Measurements from ENCODE around the gene OR51I1.

OR51I1 gene

GRCh38 chr11:5441414-5441813, at the start of gene OR51I1:
Gene OR51I1, minus strand, starts transcription at chr11:5441514. Its CDS starts 0 bp downstream, at chr11:5441514.
- intact Hi-C loops (cut with DNase I), result no loop called here

GRCh38 chr11:5489576-5490357, 48.5 kb upstream of the OR51I1 start:
- intact Hi-C loops (cut with DNase I), result loop anchor here (10.0 kb wide), 1 partner anchor 55 kb away; no protein-coding TSS in a partner anchor

More at GRCh38 chr11:5441414-5441813, at the start of gene OR51I1:
- no peak for DNase-seq

GRCh38 chr11:5488798-5489399, 47.6 kb upstream of the OR51I1 start:
- intact Hi-C loops (cut with DNase I), result no loop called here
- DNase-seq, result no peak

More at GRCh38 chr11:5489576-5490357, 48.5 kb upstream of the OR51I1 start:
- DNase-seq, result no peak

GRCh38 chr11:5488385-5488784, 47.1 kb upstream of the OR51I1 start, which contains the start of gene OR52D1:
Gene OR52D1, plus strand, starts transcription at chr11:5488685. Its CDS starts 22 bp downstream, at chr11:5488707.
- intact Hi-C loops (cut with DNase I), result no loop called here
- DNase-seq, result no peak

- DNase-seq, result no peak
- intact Hi-C loops (cut with DNase I), result no loop called here
Observed at GRCh38 chr11:5486421-5486820, 45.1 kb upstream of the OR51I1 start.

GRCh38 chr11:5486003-5486402, 44.7 kb upstream of the OR51I1 start:
- no peak for DNase-seq
- intact Hi-C loops (cut with DNase I), result no loop called here

- intact Hi-C loops (cut with DNase I), result no loop called here
- DNase-seq, result peak in 33 of 42 donors; percentile 3 to 72 (median 33)
Observed at GRCh38 chr11:5476186-5476819, 35.0 kb upstream of the OR51I1 start.

GRCh38 chr11:5473921-5474320, 32.6 kb upstream of the OR51I1 start:
- intact Hi-C loops (cut with DNase I), result no loop called here
- no peak for DNase-seq

- intact Hi-C loops (cut with DNase I), result no loop called here
- DNase-seq, result no peak
Observed at GRCh38 chr11:5467527-5467926, 26.2 kb upstream of the OR51I1 start.

- no peak for DNase-seq
- intact Hi-C loops (cut with DNase I), result no loop called here
Observed at GRCh38 chr11:5460983-5461621, 19.8 kb upstream of the OR51I1 start.

GRCh38 chr11:5449432-5449831, 8.1 kb upstream of the OR51I1 start:
- intact Hi-C loops (cut with DNase I), result no loop called here
- no peak for DNase-seq

- DNase-seq, result no peak
- intact Hi-C loops (cut with DNase I), result no loop called here
Observed at GRCh38 chr11:5449023-5449422, 7.7 kb upstream of the OR51I1 start, which contains the start of gene OR51I2. Gene OR51I2, plus strand, starts transcription at chr11:5449323. Its CDS starts 4,166 bp downstream, at chr11:5453489.

GRCh38 chr11:5443835-5444393, 2.6 kb upstream of the OR51I1 start:
- intact Hi-C loops (cut with DNase I), result no loop called here
- DNase-seq, result no peak

GRCh38 chr11:5423131-5423530, 18.2 kb downstream of the OR51I1 start:
- peak in 4 of 42 donors; percentile 12 to 64 (median 30) for DNase-seq
- intact Hi-C loops (cut with DNase I), result no loop called here

- intact Hi-C loops (cut with DNase I), result no loop called here
Observed at GRCh38 chr11:5421811-5422210, 19.5 kb downstream of the OR51I1 start, which contains the start of gene OR51Q1. Gene OR51Q1, plus strand, starts transcription at chr11:5422111. Its CDS starts 90 bp downstream, at chr11:5422201.

GRCh38 chr11:5420993-5421392, 20.3 kb downstream of the OR51I1 start:
- DNase-seq, result no peak
- intact Hi-C loops (cut with DNase I), result no loop called here

More at GRCh38 chr11:5421811-5422210, 19.5 kb downstream of the OR51I1 start, which contains the start of gene OR51Q1:
- DNase-seq, result peak in 1 of 42 donors; percentile 17

GRCh38 chr11:5405173-5405572, 36.1 kb downstream of the OR51I1 start:
- intact Hi-C loops (cut with DNase I), result no loop called here
- DNase-seq, result no peak

- intact Hi-C loops (cut with DNase I), result no loop called here
- no peak for DNase-seq
Observed at GRCh38 chr11:5398936-5399335, 42.4 kb downstream of the OR51I1 start.

- no peak for DNase-seq
- intact Hi-C loops (cut with DNase I), result no loop called here
Observed at GRCh38 chr11:5394091-5394490, 47.2 kb downstream of the OR51I1 start.
